Aorta (tissue), 5 donors: ENCODE measurements around the gene RCVRN. TPM values are rescaled to one million over a fixed set of nuclear protein-coding genes. Genes with fewer than 3 reads are reported as not detected.

Experiments used
- ATAC-seq: fragments of 200-7000 bp; cut with Tn5 transposase; one replicate; pipeline ENCODE4 v1.9.1; 2022; ENCODE audit warnings: moderate library complexity; ENCODE audit not compliant: low FRiP score
- DNase-seq, 2 donors: peaks; one replicate each; pipeline ENCODE4 v3.0.0-alpha.2; 2020
- H3K27ac ChIP-seq, 2 donors: one replicate each; pipeline ENCODE4 v1.5.1; 2013; ENCODE audit warnings: low read length in 2 of 2, mild to moderate bottlenecking in 2 of 2, moderate library complexity in 2 of 2, control low read depth in 1 of 2, inconsistent platforms in 1 of 2, low read depth in 1 of 2
- H3K27me3 ChIP-seq, 2 donors: one replicate each; pipeline ENCODE4 v1.6.1; 2013; ENCODE audit warnings: control low read depth in 1 of 2, low read length in 1 of 2, mild to moderate bottlenecking in 1 of 2, moderate library complexity in 1 of 2; ENCODE audit not compliant: insufficient read depth in 2 of 2, control insufficient read depth in 1 of 2
- H3K36me3 ChIP-seq, 2 donors: one replicate each; pipeline ENCODE4 v1.6.1; 2013; ENCODE audit warnings: control low read depth in 1 of 2, low read length in 1 of 2, mild to moderate bottlenecking in 1 of 2; ENCODE audit not compliant: insufficient read depth in 2 of 2, control insufficient read depth in 1 of 2
- H3K4me1 ChIP-seq, 2 donors: one replicate each; pipeline ENCODE4 v1.6.1; 2013; ENCODE audit warnings: low read length in 2 of 2, control low read depth in 1 of 2, mild to moderate bottlenecking in 1 of 2, moderate library complexity in 1 of 2; ENCODE audit not compliant: insufficient read depth in 2 of 2, control insufficient read depth in 1 of 2
- H3K4me3 ChIP-seq, 2 donors: one replicate each; pipeline ENCODE4 v1.5.1; 2013; ENCODE audit warnings: low read length in 2 of 2, control low read depth in 1 of 2, mild to moderate bottlenecking in 1 of 2
- H3K9me3 ChIP-seq: one replicate; pipeline ENCODE4 v1.6.1; 2013; ENCODE audit warnings: mild to moderate bottlenecking, low read length; ENCODE audit not compliant: control insufficient read depth
- WGBS, 2 donors: extraction: QIAGEN DNeasy Blood & Tissue Kit; methylation state at CpG; one replicate each; pipeline ENCODE4 v1.1.7; 2013; 5-methylcytosine and 5-hydroxymethylcytosine counted together
- intact Hi-C, 2 donors: fragments of 100-400 bp; cut with DNase I; formaldehyde crosslinking; loops; one replicate each; pipeline versions ENCODE4 v1.14.2 to v1.15.0; 2022
- long read RNA-seq, 2 donors: library from polyadenylated mRNA; unstranded; transcript quantifications; one replicate each; pipeline ENCODE4 v2.0.0, GENCODE V29; 2020 to 2021
- polyA plus RNA-seq, 2 donors: library from polyadenylated mRNA; stranded (reverse); fragments of 200-250 nt; gene quantifications; one replicate each; pipeline ENCODE4 v1.2.3, GENCODE V29; 2013
- total RNA-seq, 2 donors: library from RNA; stranded (reverse); fragmentation: NEBNext Ultra II Directional; extraction: Animal tissue kit (Norgen Biotek cat#: 25700); gene quantifications; one replicate each; pipeline ENCODE4 v1.2.1, GENCODE V29; 2021
- donor health status: healthy with polysubstance abuse.
- donor health status: Bipolar disorder and iron deficiency.
- donor health status: DM: no; HTN: no; CAD: no.
- donor health status: DM: no; HTN: no; CAD: no.
- donor health status: DM: yes; HTN: yes; CAD: no.

Gene RCVRN
- total RNA-seq, result 1 to 10 TPM in 1 of 2 donors, under 1 TPM in 1; 0.23 to 1.0 TPM
- not detected for polyA plus RNA-seq
- long read RNA-seq, donor 1, result 0 reads
- long read RNA-seq, donor 2, result 0 reads

- no peak for ATAC-seq
- Histone ChIP-seq H3K27ac (no peak within 1 kb of the TSS), H3K4me3 (no peak within 1 kb of the TSS), H3K9me3 (no peaks in the 10 kb centered on the region), H3K27me3 (no peaks in the 10 kb centered on the region), H3K36me3 (no peaks in the 10 kb centered on the region), H3K4me1 (no peaks in the 10 kb centered on the region)
- intact Hi-C loops, result no loop called here
- DNase-seq, result no peak
- 90 to 93% methylated on average over 11 of the region's 11 CpGs for WGBS, 2 donors
Observed at GRCh38 chr17:9905078-9905415, at the start of gene RCVRN. RCVRN (minus strand) TSS chr17:9905271; CDS start chr17:9905180, 91 bp downstream.

- WGBS, 2 donors, result 69 to 81% methylated on average over 10 of the region's 10 CpGs
- Histone ChIP-seq H3K27me3 (no peaks in the 10 kb centered on the region), H3K4me1 (no peaks in the 10 kb centered on the region), H3K4me3 (no peak overlapping the region), H3K9me3 (no peaks in the 10 kb centered on the region), H3K36me3 (no peaks in the 10 kb centered on the region), H3K27ac (no peak overlapping the region)
- intact Hi-C loops, result no loop called here
- DNase-seq (no peak), ATAC-seq (no peak)
Observed at GRCh38 chr17:9953492-9953891, 48.4 kb upstream of the RCVRN start.

- WGBS, 2 donors, result 86 to 90% methylated on average over 5 of the region's 5 CpGs
- Histone ChIP-seq H3K36me3 (no peaks in the 10 kb centered on the region), H3K4me1 (no peaks in the 10 kb centered on the region), H3K4me3 (no peak overlapping the region), H3K27me3 (no peaks in the 10 kb centered on the region), H3K9me3 (no peaks in the 10 kb centered on the region), H3K27ac (no peak overlapping the region)
- peak in 1 of 2 donors; percentile 33 for DNase-seq
- no peak for ATAC-seq
- intact Hi-C loops, result no loop called here
Observed at GRCh38 chr17:9951803-9952202, 46.7 kb upstream of the RCVRN start.

DNA sequence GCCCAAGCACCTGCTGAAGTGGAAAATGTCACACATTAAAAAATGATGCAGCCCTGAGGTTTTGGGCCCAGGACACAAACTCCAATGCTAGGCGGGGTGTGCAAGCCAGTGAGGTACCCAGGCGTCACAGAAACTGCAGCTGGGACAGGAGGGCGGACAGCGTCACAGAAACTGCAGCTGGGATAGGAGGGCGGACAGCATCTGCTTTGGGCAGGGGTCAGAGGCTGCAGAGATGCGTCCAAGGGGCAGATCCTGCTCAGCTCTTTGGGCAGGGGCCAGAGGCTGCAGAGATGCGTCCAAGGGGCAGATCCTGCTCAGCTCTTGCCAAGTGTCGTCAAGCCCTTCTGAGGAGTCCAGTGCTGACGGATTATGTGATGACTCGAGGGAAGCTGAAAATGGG, 43.9 kb upstream of the RCVRN start:
- no peaks in the 10 kb centered on the region for H3K27me3 ChIP-seq

DNA sequence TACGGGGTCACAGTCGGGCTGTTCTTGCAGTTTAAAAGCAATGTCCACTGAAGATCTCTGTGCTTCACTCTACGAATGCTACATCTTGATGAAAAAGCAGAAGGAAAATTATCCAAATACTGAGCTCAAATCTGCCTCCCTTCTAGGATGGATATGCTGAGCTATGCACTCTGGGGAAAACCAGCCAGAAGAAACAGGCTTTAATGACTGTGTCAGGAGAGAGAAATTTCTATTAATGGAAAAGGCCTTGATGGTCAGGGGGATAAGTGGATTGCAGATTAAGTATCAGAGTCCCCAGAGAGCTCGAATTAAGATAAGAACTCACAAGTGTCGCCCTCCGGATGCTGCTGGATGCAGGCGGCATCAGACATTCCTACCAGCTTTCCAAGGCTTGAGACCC, 39.6 kb upstream of the RCVRN start:
- Histone ChIP-seq H3K4me3 (no peak overlapping the region), H3K4me1 (no peaks in the 10 kb centered on the region), H3K27ac (no peak overlapping the region), H3K27me3 (no peaks in the 10 kb centered on the region), H3K9me3 (no peaks in the 10 kb centered on the region), H3K36me3 (no peaks in the 10 kb centered on the region)
- intact Hi-C loops, result no loop called here
- DNase-seq (peak in 1 of 2 donors; percentile 0), ATAC-seq (no peak)
- WGBS, 2 donors, result 20 to 30% methylated on average over 7 of the region's 7 CpGs

More for the DNA sequence above, 43.9 kb upstream of the RCVRN start:
- Histone ChIP-seq H3K27ac (no peak overlapping the region), H3K36me3 (no peaks in the 10 kb centered on the region), H3K9me3 (no peaks in the 10 kb centered on the region), H3K4me1 (no peaks in the 10 kb centered on the region), H3K4me3 (no peak overlapping the region)
- intact Hi-C loops, result no loop called here
- ATAC-seq (peak; percentile 55), DNase-seq (peak in 1 of 2 donors; percentile 23)
- WGBS, 2 donors, result 88 to 90% methylated on average over 10 of the region's 10 CpGs

DNA sequence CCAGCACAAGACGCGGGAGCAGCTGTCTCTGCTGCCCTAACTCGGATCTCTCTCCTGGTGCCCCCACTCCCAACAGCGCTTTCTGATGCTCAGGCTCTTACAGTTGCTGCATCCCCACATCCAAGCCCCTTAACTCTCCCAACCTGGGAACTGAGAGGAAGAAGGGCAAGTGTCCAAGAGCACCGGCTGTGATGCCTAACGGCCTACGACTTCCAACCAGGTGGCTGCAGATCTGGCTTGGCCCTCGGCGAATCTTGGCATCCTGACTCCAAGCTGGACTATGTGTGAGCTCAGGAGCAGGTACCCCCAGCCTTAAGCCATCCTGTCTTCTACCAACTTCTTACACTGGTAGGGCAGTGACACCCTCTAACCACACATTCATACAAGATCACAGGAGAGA, 38.3 kb upstream of the RCVRN start:
- no peaks in the 10 kb centered on the region for H3K9me3 ChIP-seq
- no peaks in the 10 kb centered on the region for H3K4me1 ChIP-seq
- intact Hi-C loops, result no loop called here
- H3K27ac ChIP-seq, result no peak overlapping the region
- DNase-seq (peak in 1 of 2 donors; percentile 12), ATAC-seq (no peak)
- no peaks in the 10 kb centered on the region for H3K36me3 ChIP-seq
- WGBS, 2 donors, result 92% methylated on average over 9 of the region's 9 CpGs
- no peak overlapping the region for H3K4me3 ChIP-seq
- no peaks in the 10 kb centered on the region for H3K27me3 ChIP-seq

GRCh38 chr17:9942885-9943284, 37.8 kb upstream of the RCVRN start:
- no peaks in the 10 kb centered on the region for H3K27me3 ChIP-seq
- no peak overlapping the region for H3K4me3 ChIP-seq
- WGBS, 2 donors, result 85% methylated on average over 13 of the region's 13 CpGs
- no peaks in the 10 kb centered on the region for H3K9me3 ChIP-seq
- intact Hi-C loops, result no loop called here
- ATAC-seq (no peak), DNase-seq (peak in 1 of 2 donors; percentile 22)
- H3K4me1 ChIP-seq, result no peaks in the 10 kb centered on the region
- no peaks in the 10 kb centered on the region for H3K36me3 ChIP-seq
- H3K27ac ChIP-seq, result no peak overlapping the region

GRCh38 chr17:9941305-9941704, 36.2 kb upstream of the RCVRN start:
- Histone ChIP-seq H3K4me3 (no peak overlapping the region), H3K27me3 (no peaks in the 10 kb centered on the region), H3K36me3 (no peaks in the 10 kb centered on the region), H3K27ac (no peak overlapping the region), H3K4me1 (no peaks in the 10 kb centered on the region), H3K9me3 (no peaks in the 10 kb centered on the region)
- peak in 1 of 2 donors; percentile 17 for DNase-seq
- ATAC-seq, result no peak
- WGBS, 2 donors, result 92 to 94% methylated on average over 13 of the region's 13 CpGs
- intact Hi-C loops, result no loop called here

DNA sequence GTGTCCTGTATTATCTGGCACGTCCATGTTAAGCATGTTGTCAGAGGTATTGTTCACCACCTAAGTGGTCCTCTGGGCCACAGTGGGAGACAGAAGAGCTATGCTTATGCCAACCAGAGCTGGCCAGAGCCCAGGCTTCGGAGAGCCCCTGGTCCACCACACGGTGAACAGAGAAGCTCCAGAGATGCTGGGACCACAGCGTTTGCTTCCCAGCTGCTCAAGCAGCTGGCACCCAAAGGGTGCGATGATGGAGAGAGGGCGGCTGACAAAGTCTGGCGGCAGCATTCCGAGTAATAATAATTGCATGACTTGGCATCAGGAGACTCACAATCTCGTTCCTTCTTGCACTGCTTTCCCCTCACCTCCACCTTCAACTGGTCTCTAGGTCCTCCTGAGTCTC, 35.8 kb upstream of the RCVRN start:
- 55 to 80% methylated on average over 9 of the region's 9 CpGs for WGBS, 2 donors
- no peak overlapping the region for H3K27ac ChIP-seq
- ATAC-seq, result no peak
- H3K4me3 ChIP-seq, result no peak overlapping the region
- H3K36me3 ChIP-seq, result no peaks in the 10 kb centered on the region
- no peaks in the 10 kb centered on the region for H3K9me3 ChIP-seq
- no peaks in the 10 kb centered on the region for H3K4me1 ChIP-seq
- no peaks in the 10 kb centered on the region for H3K27me3 ChIP-seq
- peak in 1 of 2 donors; percentile 24 for DNase-seq
- intact Hi-C loops, result no loop called here
